NT2/D1 (cell line): ENCODE data around the gene DOCK6.
"Not testable (repeated sequence)": the region's sequence is repeated elsewhere in the genome, so short reads cannot be mapped to it uniquely, and the experiment has no call there.

Source experiments
- DNase-seq: peaks from one replicate; pipeline ENCODE4 v3.0.0-alpha.2; 2011; ENCODE audit warnings: low read depth, low spot score
- H3K27me3 ChIP-seq: 2 replicates; pipeline ENCODE4 v1.6.0; 2011; ENCODE audit warnings: mild to moderate bottlenecking; ENCODE audit not compliant: insufficient read length, insufficient read depth
- H3K36me3 ChIP-seq: 2 replicates; pipeline ENCODE4 v1.6.1; 2011; ENCODE audit warnings: mild to moderate bottlenecking, low read length, mixed read lengths; ENCODE audit not compliant: insufficient read depth, insufficient read length
- H3K4me1 ChIP-seq: 2 replicates; pipeline ENCODE4 v1.5.1; 2011; ENCODE audit not compliant: insufficient read depth, insufficient read length
- H3K4me3 ChIP-seq: 2 replicates; pipeline ENCODE4 v1.5.1; 2011; ENCODE audit warnings: low read depth; ENCODE audit not compliant: insufficient read length
- H3K9ac ChIP-seq: 2 replicates; pipeline ENCODE4 v1.6.0; 2011; ENCODE audit warnings: low read depth; ENCODE audit not compliant: insufficient read length
- H3K9me3 ChIP-seq: 2 replicates; pipeline ENCODE4 v1.5.1; 2011; ENCODE audit warnings: mild to moderate bottlenecking, low read length; ENCODE audit not compliant: insufficient read depth
- SUZ12 ChIP-seq: IDR thresholded peaks from 2 replicates; pipeline ENCODE4 v1.6.1; 2011; ENCODE audit not compliant: insufficient read length, insufficient read depth; ENCODE audit errors: extremely low read depth
- YY1 ChIP-seq: IDR thresholded peaks from 2 replicates; pipeline ENCODE4 v1.6.1; 2011; ENCODE audit not compliant: insufficient read length, insufficient read depth
- ZNF274 ChIP-seq: IDR thresholded peaks from 2 replicates; pipeline ENCODE4 v1.6.1; 2011; ENCODE audit warnings: mild to moderate bottlenecking, low read depth, low read length

The DOCK6 gene

GRCh38 chr19:11179716-11180297, 82.5 kb downstream of the DOCK6 start:
- Histone ChIP-seq H3K9me3 (no peaks in the 10 kb centered on the region), H3K4me3 (no peak overlapping the region), H3K27me3 (no peaks in the 10 kb centered on the region), H3K4me1 (peaks cover 3% of the 10 kb centered on the region), H3K9ac (peak overlapping the region; percentile 29), H3K36me3 (peaks cover 45% of the 10 kb centered on the region)
- TF ChIP-seq ZNF274 (no peak), YY1 (no peak), SUZ12 (no peak)
- DNase-seq = no peak

GRCh38 chr19:11179145-11179465, 83.2 kb downstream of the DOCK6 start:
- H3K4me3 ChIP-seq, H3K27me3 ChIP-seq, H3K9ac ChIP-seq, H3K4me1 ChIP-seq, DNase-seq, H3K9me3 ChIP-seq: not testable (repeated sequence)
- H3K36me3 ChIP-seq = peaks cover 46% of the 10 kb centered on the region

- H3K36me3 ChIP-seq = peaks cover 57% of the 10 kb centered on the region
- no peak overlapping the region for H3K9ac ChIP-seq
- no peak for TF ChIP-seq SUZ12
- TF ChIP-seq ZNF274 = no peak
- TF ChIP-seq YY1 = no peak
- H3K4me1 ChIP-seq = peaks cover 3% of the 10 kb centered on the region
- DNase-seq = no peak
- no peak overlapping the region for H3K4me3 ChIP-seq
- no peaks in the 10 kb centered on the region for H3K27me3 ChIP-seq
- no peaks in the 10 kb centered on the region for H3K9me3 ChIP-seq
Measured at GRCh38 chr19:11177592-11177991, 84.7 kb downstream of the DOCK6 start.

- Histone ChIP-seq H3K4me1 (peaks cover 3% of the 10 kb centered on the region), H3K27me3 (no peaks in the 10 kb centered on the region), H3K9ac (no peak overlapping the region), H3K4me3 (no peak overlapping the region), H3K36me3 (peaks cover 62% of the 10 kb centered on the region), H3K9me3 (no peaks in the 10 kb centered on the region)
- DNase-seq = no peak
- TF ChIP-seq SUZ12 = no peak
- no peak for TF ChIP-seq ZNF274
- no peak for TF ChIP-seq YY1
Measured at GRCh38 chr19:11176466-11177193, 85.7 kb downstream of the DOCK6 start.

- Histone ChIP-seq H3K4me3 (no peak overlapping the region), H3K27me3 (no peaks in the 10 kb centered on the region), H3K9me3 (no peaks in the 10 kb centered on the region), H3K36me3 (peaks cover 64% of the 10 kb centered on the region), H3K4me1 (peaks cover 3% of the 10 kb centered on the region), H3K9ac (no peak overlapping the region)
- no peak for DNase-seq
- TF ChIP-seq YY1 = no peak
- no peak for TF ChIP-seq ZNF274
- TF ChIP-seq SUZ12 = no peak
Measured at GRCh38 chr19:11175920-11176319, 86.4 kb downstream of the DOCK6 start.

- Histone ChIP-seq H3K9me3 (no peaks in the 10 kb centered on the region), H3K4me1 (no peaks in the 10 kb centered on the region), H3K4me3 (no peak overlapping the region), H3K36me3 (peaks cover 76% of the 10 kb centered on the region), H3K27me3 (no peaks in the 10 kb centered on the region), H3K9ac (no peak overlapping the region)
- no peak for DNase-seq
- TF ChIP-seq ZNF274 (no peak), SUZ12 (no peak), YY1 (no peak)
Measured at GRCh38 chr19:11174336-11174735, 88.0 kb downstream of the DOCK6 start.

GRCh38 chr19:11173516-11174155, 88.7 kb downstream of the DOCK6 start:
- no peak overlapping the region for H3K4me3 ChIP-seq
- no peaks in the 10 kb centered on the region for H3K27me3 ChIP-seq
- H3K36me3 ChIP-seq = peaks cover 76% of the 10 kb centered on the region
- no peaks in the 10 kb centered on the region for H3K9me3 ChIP-seq
- H3K4me1 ChIP-seq = no peaks in the 10 kb centered on the region
- TF ChIP-seq SUZ12 (no peak), ZNF274 (no peak), YY1 (no peak)
- H3K9ac ChIP-seq = no peak overlapping the region
- DNase-seq = no peak
